ENCODE measurements around the gene DDX24.

DDX24 gene

DNA sequence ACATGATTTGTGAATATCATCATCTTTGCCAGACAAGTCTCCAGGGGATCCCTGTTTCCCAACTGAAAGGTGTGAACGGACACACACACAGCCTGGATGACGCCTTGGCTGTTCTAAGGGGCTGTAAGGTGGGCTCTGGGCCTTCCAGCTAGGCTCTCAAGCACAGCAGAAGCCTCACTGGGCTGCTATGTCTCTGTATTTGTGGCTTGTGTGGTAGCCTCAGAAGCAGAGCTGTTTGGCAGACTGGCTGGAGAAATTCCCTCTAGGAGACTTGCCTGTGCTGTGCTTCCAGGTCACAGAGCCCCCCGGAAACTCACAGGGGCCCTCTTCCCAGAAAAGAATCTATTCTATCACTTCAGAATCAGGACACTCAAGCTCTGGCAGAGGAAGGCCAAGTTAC lies 33.4 kb downstream of the DDX24 start:
- no peaks in the 10 kb centered on the region for H3K9me3 ChIP-seq
- no peaks in the 10 kb centered on the region for H3K4me1 ChIP-seq (ENCODE audit: control insufficient read depth in 1 of 2, insufficient read depth in 1 of 2, low read depth in 1 of 2, low read length in 1 of 2)
- H3K36me3 ChIP-seq = peaks cover 85% of the 10 kb centered on the region
- H3K27me3 ChIP-seq = no peaks in the 10 kb centered on the region
- no peak for TF ChIP-seq CTCF (IDR thresholded peaks at IDR 0.05)
- no peak overlapping the region for H3K4me3 ChIP-seq (ENCODE audit: low read depth in 1 of 2, low read length in 1 of 2)
- no peak overlapping the region for H3K27ac ChIP-seq

- Histone ChIP-seq H3K27ac (no peak overlapping the region), H3K36me3 (peaks cover 77% of the 10 kb centered on the region), H3K4me1 (ENCODE audit: control insufficient read depth in 1 of 2, insufficient read depth in 1 of 2, low read depth in 1 of 2, low read length in 1 of 2) (no peaks in the 10 kb centered on the region), H3K27me3 (no peaks in the 10 kb centered on the region), H3K4me3 (ENCODE audit: low read depth in 1 of 2, low read length in 1 of 2) (no peak overlapping the region), H3K9me3 (no peaks in the 10 kb centered on the region)
- no peak for TF ChIP-seq CTCF (IDR thresholded peaks at IDR 0.05)
Observed at GRCh38 chr14:94046696-94047250, 34.2 kb downstream of the DDX24 start.

- Histone ChIP-seq H3K36me3 (peaks cover 67% of the 10 kb centered on the region), H3K4me3 (ENCODE audit: low read depth in 1 of 2, low read length in 1 of 2) (no peak overlapping the region), H3K27ac (no peak overlapping the region), H3K27me3 (no peaks in the 10 kb centered on the region), H3K4me1 (ENCODE audit: control insufficient read depth in 1 of 2, insufficient read depth in 1 of 2, low read depth in 1 of 2, low read length in 1 of 2) (no peaks in the 10 kb centered on the region), H3K9me3 (no peaks in the 10 kb centered on the region)
- TF ChIP-seq CTCF (IDR thresholded peaks at IDR 0.05) = no peak
Observed at GRCh38 chr14:94045563-94046345, 35.2 kb downstream of the DDX24 start.

- H3K27ac ChIP-seq = no peak overlapping the region
- no peak for TF ChIP-seq CTCF (IDR thresholded peaks at IDR 0.05)
Observed at GRCh38 chr14:94045101-94045500, 35.9 kb downstream of the DDX24 start.

GRCh38 chr14:94044476-94045091 lies 36.4 kb downstream of the DDX24 start:
- H3K4me3 ChIP-seq (ENCODE audit: low read depth in 1 of 2, low read length in 1 of 2) = no peak overlapping the region
- no peak for TF ChIP-seq CTCF (IDR thresholded peaks at IDR 0.05)
- no peak overlapping the region for H3K27ac ChIP-seq
- no peaks in the 10 kb centered on the region for H3K27me3 ChIP-seq
- H3K9me3 ChIP-seq = no peaks in the 10 kb centered on the region
- peaks cover 55% of the 10 kb centered on the region for H3K36me3 ChIP-seq
- no peaks in the 10 kb centered on the region for H3K4me1 ChIP-seq (ENCODE audit: control insufficient read depth in 1 of 2, insufficient read depth in 1 of 2, low read depth in 1 of 2, low read length in 1 of 2)

More at GRCh38 chr14:94045101-94045500, 35.9 kb downstream of the DDX24 start:
- Histone ChIP-seq H3K9me3 (no peaks in the 10 kb centered on the region), H3K4me1 (ENCODE audit: control insufficient read depth in 1 of 2, insufficient read depth in 1 of 2, low read depth in 1 of 2, low read length in 1 of 2) (no peaks in the 10 kb centered on the region), H3K4me3 (ENCODE audit: low read depth in 1 of 2, low read length in 1 of 2) (no peak overlapping the region), H3K27me3 (no peaks in the 10 kb centered on the region), H3K36me3 (peaks cover 60% of the 10 kb centered on the region)
